ENCODE data around the gene KCND1.

The KCND1 gene

GRCh38 chrX:48942895-48943294, 28.7 kb downstream of the KCND1 start:
- H3K4me3 ChIP-seq (ENCODE audit: low read depth, low read length), result no peak overlapping the region
- TF ChIP-seq CTCF (IDR thresholded peaks at IDR 0.05; ENCODE audit: low read depth, low read length), result no peak
- no peak for DNase-seq (ENCODE audit: low read depth, low spot score)
- in situ Hi-C loops (cut with HindIII; ENCODE audit: low sequenced_read_pairs), result no loop called here

GRCh38 chrX:48940404-48940955, 31.2 kb downstream of the KCND1 start:
- TF ChIP-seq CTCF (IDR thresholded peaks at IDR 0.05; ENCODE audit: low read depth, low read length), result no peak
- DNase-seq (ENCODE audit: low read depth, low spot score), result no peak
- no peak overlapping the region for H3K4me3 ChIP-seq (ENCODE audit: low read depth, low read length)
- in situ Hi-C loops (cut with HindIII; ENCODE audit: low sequenced_read_pairs), result no loop called here

GRCh38 chrX:48939524-48940228, 32.0 kb downstream of the KCND1 start:
- H3K4me3 ChIP-seq (ENCODE audit: low read depth, low read length), result no peak overlapping the region
- DNase-seq (ENCODE audit: low read depth, low spot score), result no peak
- TF ChIP-seq CTCF (IDR thresholded peaks at IDR 0.05; ENCODE audit: low read depth, low read length), result no peak
- in situ Hi-C loops (cut with HindIII; ENCODE audit: low sequenced_read_pairs), result no loop called here

- H3K4me3 ChIP-seq (ENCODE audit: low read depth, low read length), result no peak overlapping the region
- in situ Hi-C loops (cut with HindIII; ENCODE audit: low sequenced_read_pairs), result no loop called here
- TF ChIP-seq CTCF (IDR thresholded peaks at IDR 0.05; ENCODE audit: low read depth, low read length), result no peak
Observed at GRCh38 chrX:48938721-48939425, 32.8 kb downstream of the KCND1 start.

GRCh38 chrX:48937054-48937907, 34.4 kb downstream of the KCND1 start:
- in situ Hi-C loops (cut with HindIII; ENCODE audit: low sequenced_read_pairs), result no loop called here
- H3K4me3 ChIP-seq (ENCODE audit: low read depth, low read length), result no peak overlapping the region
- no peak for TF ChIP-seq CTCF (IDR thresholded peaks at IDR 0.05; ENCODE audit: low read depth, low read length)
- peak; percentile 82 for DNase-seq (ENCODE audit: low read depth, low spot score)

More at GRCh38 chrX:48938721-48939425, 32.8 kb downstream of the KCND1 start:
- no peak for DNase-seq (ENCODE audit: low read depth, low spot score)

- no peak overlapping the region for H3K4me3 ChIP-seq (ENCODE audit: low read depth, low read length)
- in situ Hi-C loops (cut with HindIII; ENCODE audit: low sequenced_read_pairs), result no loop called here
- no peak for TF ChIP-seq CTCF (IDR thresholded peaks at IDR 0.05; ENCODE audit: low read depth, low read length)
- no peak for DNase-seq (ENCODE audit: low read depth, low spot score)
Observed at GRCh38 chrX:48936429-48937053, 35.1 kb downstream of the KCND1 start.

Data from astrocyte of the spinal cord (primary cell).